Natural killer cell treated with Interleukin-12 subunit alpha and Interleukin-12 subunit beta and Interleukin-15 and Interleukin-18, amount 100 ng/mL, for 72 hours (primary cell): ENCODE data around the gene PRKN. TPM values are rescaled to one million over a fixed set of nuclear protein-coding genes. Genes with fewer than 3 reads are reported as not detected.

Experiments
- ATAC-seq, 2 donors: fragments of 150-1000 bp; cut with Tn5 transposase in 1 of 2; sonication (Bioruptor Pico), chemical (Tn5 transposase) in 1 of 2; 2 replicates each; pipeline ENCODE4 v1.10.0; 2021
- DNase-seq: peaks from one replicate; pipeline ENCODE4 v3.0.0; 2022; ENCODE audit warnings: low spot score
- H3K27ac Mint-ChIP-seq, 2 donors: 1 replicate in 1 of 2; 2 replicates in 1 of 2; pipeline ENCODE4 v1.8.0; 2022; ENCODE audit warnings: mixed read lengths in 2 of 2, mild to moderate bottlenecking in 1 of 2, moderate library complexity in 1 of 2
- H3K27me3 Mint-ChIP-seq, 2 donors: 1 replicate in 1 of 2; 2 replicates in 1 of 2; pipeline ENCODE4 v1.8.0; 2022; ENCODE audit warnings: mixed read lengths in 2 of 2
- H3K36me3 Mint-ChIP-seq: one replicate; pipeline ENCODE4 v1.8.0; 2022; ENCODE audit warnings: mixed read lengths
- H3K4me1 Mint-ChIP-seq, 2 donors: 1 replicate in 1 of 2; 2 replicates in 1 of 2; pipeline ENCODE4 v1.8.0; 2022; ENCODE audit warnings: low read depth in 2 of 2, mixed read lengths in 2 of 2, mild to moderate bottlenecking in 1 of 2
- H3K4me3 Mint-ChIP-seq: one replicate; pipeline ENCODE4 v1.8.0; 2022; ENCODE audit warnings: mixed read lengths
- H3K9me3 Mint-ChIP-seq: 2 replicates; pipeline ENCODE4 v1.8.0; 2022; ENCODE audit warnings: mixed read lengths
- total RNA-seq, 2 donors: library from RNA; stranded (reverse); gene quantifications; one replicate each; pipeline ENCODE4 v1.2.3, GENCODE V29; 2022

PRKN gene
- total RNA-seq, 2 donors from 2014 or later, result not detected

GRCh38 chr6:161663682-161664081 is 1063.9 kb downstream of the PRKN start:
- H3K36me3 Mint-ChIP-seq, result no peaks in the 10 kb centered on the region
- H3K4me3 Mint-ChIP-seq, result no peak overlapping the region
- ATAC-seq, result no peak
- DNase-seq, result no peak
- no peak overlapping the region for H3K27ac Mint-ChIP-seq
- peaks cover under 1 to 3% of the 10 kb centered on the region in 2 donors for H3K4me1 Mint-ChIP-seq
- H3K9me3 Mint-ChIP-seq, result no peaks in the 10 kb centered on the region
- H3K27me3 Mint-ChIP-seq, result peaks cover 0 to 3% of the 10 kb centered on the region in 2 donors

GRCh38 chr6:161660666-161661571 is 1066.6 kb downstream of the PRKN start:
- H3K36me3 Mint-ChIP-seq, result no peaks in the 10 kb centered on the region
- H3K9me3 Mint-ChIP-seq, result no peaks in the 10 kb centered on the region
- no peak overlapping the region for H3K4me3 Mint-ChIP-seq
- DNase-seq (no peak), ATAC-seq (peak; percentile 10 to 49)
- H3K27ac Mint-ChIP-seq, result no peak overlapping the region
- H3K27me3 Mint-ChIP-seq, result peaks cover 3 to 7% of the 10 kb centered on the region in 2 donors
- H3K4me1 Mint-ChIP-seq, result no peaks in the 10 kb centered on the region

GRCh38 chr6:161658211-161658610 is 1069.4 kb downstream of the PRKN start:
- no peaks in the 10 kb centered on the region for H3K4me1 Mint-ChIP-seq
- ATAC-seq, result no peak
- H3K9me3 Mint-ChIP-seq, result no peaks in the 10 kb centered on the region
- H3K36me3 Mint-ChIP-seq, result no peaks in the 10 kb centered on the region
- no peak for DNase-seq
- H3K4me3 Mint-ChIP-seq, result no peak overlapping the region
- no peak overlapping the region for H3K27ac Mint-ChIP-seq
- H3K27me3 Mint-ChIP-seq, result peaks cover 0 to 7% of the 10 kb centered on the region in 2 donors

- no peak overlapping the region for H3K4me3 Mint-ChIP-seq
- H3K36me3 Mint-ChIP-seq, result no peaks in the 10 kb centered on the region
- H3K27ac Mint-ChIP-seq, result no peak overlapping the region
- H3K4me1 Mint-ChIP-seq, result no peaks in the 10 kb centered on the region
- DNase-seq (no peak), ATAC-seq (no peak)
- H3K27me3 Mint-ChIP-seq, result peaks cover 0 to 7% of the 10 kb centered on the region in 2 donors
- H3K9me3 Mint-ChIP-seq, result peaks cover 3% of the 10 kb centered on the region
These were observed 1073.4 kb downstream of the PRKN start for GRCh38 chr6:161654209-161654608.

GRCh38 chr6:161651949-161652348 is 1075.6 kb downstream of the PRKN start:
- peaks cover 3% of the 10 kb centered on the region for H3K9me3 Mint-ChIP-seq

GRCh38 chr6:161649841-161650240 is 1077.7 kb downstream of the PRKN start:
- H3K4me1 Mint-ChIP-seq, result no peaks in the 10 kb centered on the region
- ATAC-seq, result no peak

More at GRCh38 chr6:161651949-161652348, 1075.6 kb downstream of the PRKN start:
- H3K4me3 Mint-ChIP-seq, result no peak overlapping the region
- no peaks in the 10 kb centered on the region for H3K4me1 Mint-ChIP-seq
- no peak for DNase-seq
- no peaks in the 10 kb centered on the region for H3K36me3 Mint-ChIP-seq
- ATAC-seq, result no peak
- peaks cover 0 to 6% of the 10 kb centered on the region in 2 donors for H3K27me3 Mint-ChIP-seq
- no peak overlapping the region for H3K27ac Mint-ChIP-seq

GRCh38 chr6:161649068-161649467 is 1078.5 kb downstream of the PRKN start:
- H3K36me3 Mint-ChIP-seq, result no peaks in the 10 kb centered on the region
- DNase-seq (no peak), ATAC-seq (no peak)
- no peak overlapping the region for H3K27ac Mint-ChIP-seq
- H3K9me3 Mint-ChIP-seq, result peaks cover 3% of the 10 kb centered on the region
- no peaks in the 10 kb centered on the region for H3K27me3 Mint-ChIP-seq
- H3K4me3 Mint-ChIP-seq, result no peak overlapping the region
- no peaks in the 10 kb centered on the region for H3K4me1 Mint-ChIP-seq

More at GRCh38 chr6:161649841-161650240, 1077.7 kb downstream of the PRKN start:
- Mint-ChIP-seq H3K9me3 (peaks cover 3% of the 10 kb centered on the region), H3K27ac (no peak overlapping the region), H3K36me3 (no peaks in the 10 kb centered on the region), H3K27me3 (no peaks in the 10 kb centered on the region), H3K4me3 (no peak overlapping the region)
- no peak for DNase-seq

GRCh38 chr6:161647234-161647633 is 1080.3 kb downstream of the PRKN start:
- H3K4me1 Mint-ChIP-seq, result no peaks in the 10 kb centered on the region
- no peak for DNase-seq

GRCh38 chr6:161644521-161644920 is 1083.0 kb downstream of the PRKN start:
- no peak for ATAC-seq
- Mint-ChIP-seq H3K36me3 (no peaks in the 10 kb centered on the region), H3K27ac (no peak overlapping the region), H3K9me3 (no peaks in the 10 kb centered on the region), H3K4me3 (no peak overlapping the region), H3K27me3 (peaks cover 12 to 16% of the 10 kb centered on the region in 2 donors), H3K4me1 (no peaks in the 10 kb centered on the region)
- DNase-seq, result no peak

More at GRCh38 chr6:161647234-161647633, 1080.3 kb downstream of the PRKN start:
- Mint-ChIP-seq H3K36me3 (no peaks in the 10 kb centered on the region), H3K4me3 (no peak overlapping the region), H3K27me3 (peaks cover 4 to 5% of the 10 kb centered on the region in 2 donors), H3K9me3 (peaks cover 3% of the 10 kb centered on the region), H3K27ac (no peak overlapping the region)
- no peak for ATAC-seq

GRCh38 chr6:161641175-161641574 is 1086.4 kb downstream of the PRKN start:
- DNase-seq, result no peak
- Mint-ChIP-seq H3K36me3 (no peaks in the 10 kb centered on the region), H3K9me3 (no peaks in the 10 kb centered on the region), H3K27ac (no peak overlapping the region), H3K4me1 (no peaks in the 10 kb centered on the region), H3K27me3 (peaks cover 15 to 16% of the 10 kb centered on the region in 2 donors), H3K4me3 (no peak overlapping the region)
- no peak for ATAC-seq

- Mint-ChIP-seq H3K36me3 (no peaks in the 10 kb centered on the region), H3K27me3 (peaks cover 15 to 16% of the 10 kb centered on the region in 2 donors), H3K4me1 (no peaks in the 10 kb centered on the region), H3K9me3 (no peaks in the 10 kb centered on the region), H3K4me3 (no peak overlapping the region), H3K27ac (no peak overlapping the region)
- no peak for ATAC-seq
- no peak for DNase-seq
These were observed 1087.8 kb downstream of the PRKN start for GRCh38 chr6:161639772-161640171.

- H3K36me3 Mint-ChIP-seq, result no peaks in the 10 kb centered on the region
- ATAC-seq (no peak), DNase-seq (no peak)
- peaks cover 15% of the 10 kb centered on the region in 2 donors for H3K27me3 Mint-ChIP-seq
- no peaks in the 10 kb centered on the region for H3K4me1 Mint-ChIP-seq
- no peaks in the 10 kb centered on the region for H3K9me3 Mint-ChIP-seq
- H3K4me3 Mint-ChIP-seq, result no peak overlapping the region
- no peak overlapping the region for H3K27ac Mint-ChIP-seq
These were observed 1089.9 kb downstream of the PRKN start for GRCh38 chr6:161637658-161638057.

GRCh38 chr6:161636882-161637430 is 1090.6 kb downstream of the PRKN start:
- no peak for ATAC-seq
- H3K4me1 Mint-ChIP-seq, result peaks cover 0 to 4% of the 10 kb centered on the region in 2 donors

GRCh38 chr6:161635975-161636374 is 1091.6 kb downstream of the PRKN start:
- H3K27ac Mint-ChIP-seq, result no peak overlapping the region
- no peak overlapping the region for H3K4me3 Mint-ChIP-seq
- ATAC-seq, result peak; percentile 43 to 54

More at GRCh38 chr6:161636882-161637430, 1090.6 kb downstream of the PRKN start:
- DNase-seq, result no peak
- Mint-ChIP-seq H3K4me3 (no peak overlapping the region), H3K27ac (no peak overlapping the region), H3K9me3 (no peaks in the 10 kb centered on the region), H3K36me3 (no peaks in the 10 kb centered on the region), H3K27me3 (peaks cover 8 to 12% of the 10 kb centered on the region in 2 donors)

More at GRCh38 chr6:161635975-161636374, 1091.6 kb downstream of the PRKN start:
- peaks cover 0 to 7% of the 10 kb centered on the region in 2 donors for H3K4me1 Mint-ChIP-seq
- H3K9me3 Mint-ChIP-seq, result no peaks in the 10 kb centered on the region
- H3K27me3 Mint-ChIP-seq, result peaks cover 0 to 8% of the 10 kb centered on the region in 2 donors
- no peak for DNase-seq
- H3K36me3 Mint-ChIP-seq, result no peaks in the 10 kb centered on the region
